GM10847 (cell line): ENCODE data around the gene SERPINH1.

Experiments used
- POLR2A ChIP-seq: IDR thresholded peaks from 2 replicates; pipeline ENCODE4 v1.6.1; 2011; ENCODE audit not compliant: insufficient read length; ENCODE audit errors: extremely low read depth

SERPINH1 gene

GRCh38 chr11:75591371-75591770 lies 29.3 kb downstream of the SERPINH1 start:
- no peak for TF ChIP-seq POLR2A

GRCh38 chr11:75591966-75592365 lies 29.9 kb downstream of the SERPINH1 start:
- no peak for TF ChIP-seq POLR2A

- no peak for TF ChIP-seq POLR2A
Observed at GRCh38 chr11:75592715-75593114, 30.7 kb downstream of the SERPINH1 start.

GRCh38 chr11:75593286-75593915 lies 31.3 kb downstream of the SERPINH1 start:
- no peak for TF ChIP-seq POLR2A

GRCh38 chr11:75594211-75594610 lies 32.2 kb downstream of the SERPINH1 start:
- no peak for TF ChIP-seq POLR2A

- no peak for TF ChIP-seq POLR2A
Observed at GRCh38 chr11:75595429-75595828, 33.4 kb downstream of the SERPINH1 start.

- no peak for TF ChIP-seq POLR2A
Observed at GRCh38 chr11:75596914-75597313, 34.9 kb downstream of the SERPINH1 start.

GRCh38 chr11:75597636-75598035 lies 35.6 kb downstream of the SERPINH1 start:
- TF ChIP-seq POLR2A, result no peak

GRCh38 chr11:75598264-75598663 lies 36.2 kb downstream of the SERPINH1 start:
- TF ChIP-seq POLR2A, result no peak

GRCh38 chr11:75598900-75599299 lies 36.8 kb downstream of the SERPINH1 start:
- no peak for TF ChIP-seq POLR2A

- no peak for TF ChIP-seq POLR2A
Observed at GRCh38 chr11:75600356-75600755, 38.3 kb downstream of the SERPINH1 start.

GRCh38 chr11:75601494-75601893 lies 39.4 kb downstream of the SERPINH1 start:
- TF ChIP-seq POLR2A, result no peak

- TF ChIP-seq POLR2A, result no peak
Observed at GRCh38 chr11:75602951-75603350, 40.9 kb downstream of the SERPINH1 start.

- TF ChIP-seq POLR2A, result no peak
Observed at GRCh38 chr11:75603791-75604736, 42.0 kb downstream of the SERPINH1 start.

- no peak for TF ChIP-seq POLR2A
Observed at GRCh38 chr11:75606099-75606498, 44.0 kb downstream of the SERPINH1 start.

GRCh38 chr11:75611823-75612222 lies 49.8 kb downstream of the SERPINH1 start:
- TF ChIP-seq POLR2A, result no peak

GRCh38 chr11:75615751-75616150 lies 53.7 kb downstream of the SERPINH1 start:
- TF ChIP-seq POLR2A, result no peak

- no peak for TF ChIP-seq POLR2A
Observed at GRCh38 chr11:75616281-75616680, 54.2 kb downstream of the SERPINH1 start.
